H1 (cell line): ENCODE data around the gene YIF1B. TPM values are rescaled to one million over a fixed set of nuclear protein-coding genes. Genes with fewer than 3 reads are reported as not detected.

ENCODE experiments used
- ATF2 ChIP-seq: IDR thresholded peaks from 2 replicates; pipeline ENCODE4 v1.6.1; 2012; ENCODE audit warnings: low read length, inconsistent platforms
- CBX8 ChIP-seq: fragments of 300-800, 300-1000 bp; sonication (generic); IDR thresholded peaks from 2 replicates; pipeline ENCODE4 v1.7.1; 2016; ENCODE audit warnings: low read depth, low read length, borderline replicate concordance
- CHD7 ChIP-seq: fragments of 300-600 bp; sonication (generic); IDR thresholded peaks from 2 replicates; pipeline ENCODE4 v1.7.1; 2012; ENCODE audit warnings: low read length, moderate library complexity, mild to moderate bottlenecking, inconsistent platforms; ENCODE audit not compliant: insufficient replicate concordance
- EGR1 ChIP-seq: IDR thresholded peaks from 2 replicates; pipeline ENCODE4 v1.6.1; 2011; ENCODE audit warnings: low read depth, low read length, borderline replicate concordance
- EP300 ChIP-seq, 2 experiments: IDR thresholded peaks; 1 replicate in 1 of 2; 2 replicates in 1 of 2; pipeline ENCODE4 v1.6.1; 2011 to 2012; ENCODE audit warnings: low read depth in 2 of 2, low read length in 2 of 2, mild to moderate bottlenecking in 2 of 2, borderline replicate concordance in 1 of 2, inconsistent platforms in 1 of 2, moderate library complexity in 1 of 2
- KDM5A ChIP-seq: fragments of 200-600 bp; IDR thresholded peaks from 2 replicates; pipeline ENCODE4 v1.7.1; 2012; ENCODE audit warnings: mild to moderate bottlenecking, low read length, inconsistent platforms, mixed read lengths
- SIN3A ChIP-seq, 2 experiments: IDR thresholded peaks in 1 of 2; conservative IDR thresholded peaks in 1 of 2; 2 replicates each; pipeline ENCODE4 v1.6.1; 2011 to 2012; ENCODE audit warnings: low read length in 2 of 2, improper control_type of control experiment in 1 of 2, low read depth in 1 of 2, mild to moderate bottlenecking in 1 of 2
- SP1 ChIP-seq: IDR thresholded peaks from 2 replicates; pipeline ENCODE4 v1.6.1; 2011; ENCODE audit warnings: low read depth, low read length
- SP4 ChIP-seq: IDR thresholded peaks from 2 replicates; pipeline ENCODE4 v1.6.1; 2012; ENCODE audit warnings: low read length, inconsistent platforms
- SUZ12 ChIP-seq: fragments of 200-600 bp; sonication (generic); IDR thresholded peaks from 2 replicates; pipeline ENCODE4 v1.6.1; 2012; ENCODE audit warnings: mild to moderate bottlenecking, inconsistent platforms, low read length, moderate library complexity, mixed read lengths
- polyA plus RNA-seq, 7 experiments: library from polyadenylated mRNA; depleted of rRNA in 3 of 7; stranded (reverse) in 5 of 7; unstranded in 2 of 7; fragments of >200 nt in 5 of 7; fragments of 200-250 nt in 2 of 7; gene quantifications; 1 replicate in 5 of 7; 2 replicates in 1 of 7; 4 replicates in 1 of 7; pipeline versions ENCODE4 v1.2.1 to v1.2.3, GENCODE V29; 2011 to 2013; ENCODE audit warnings: missing spikeins in 2 of 7, mixed read lengths in 2 of 7
- total RNA-seq: library from RNA; stranded (reverse); fragmentation: NEBNext Ultra II Directional; extraction: Animal tissue kit (Norgen Biotek cat#: 25700); gene quantifications from 2 replicates; pipeline ENCODE4 v1.2.1, GENCODE V29; 2021

The YIF1B gene
- total and polyA plus RNA-seq, 2 of the 8 experiments (the other 6 are each of a cell fraction or from before 2014, with no cell fraction given): 89.6 to 305 TPM

DNA sequence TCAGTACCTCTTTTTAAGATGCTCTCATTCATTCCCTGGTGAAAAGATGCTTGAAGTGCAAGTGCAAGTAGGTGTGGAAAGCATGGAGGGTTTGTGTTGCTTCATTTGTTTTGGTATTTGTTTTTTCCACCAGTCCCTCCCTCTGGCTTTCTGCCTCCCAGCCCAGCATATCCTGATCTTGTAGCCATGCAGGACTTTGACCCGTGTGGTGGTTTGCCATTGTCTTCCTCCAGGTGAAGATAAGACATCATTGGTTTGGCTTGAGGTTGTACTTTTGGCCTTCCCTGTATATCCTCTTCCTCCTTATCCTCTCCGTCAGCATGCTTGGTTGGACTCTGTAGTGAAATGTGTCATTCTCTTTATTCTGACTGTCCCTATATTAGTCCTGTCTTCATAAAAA, 42.2 kb downstream of the YIF1B start (continued):
- TF ChIP-seq CHD7: no peak
- no peak for TF ChIP-seq EP300 (IDR thresholded peaks at IDR 0.05; ENCODE audit: borderline replicate concordance in 1 of 2, low read depth in 2 of 2, low read length in 2 of 2)
- no peak for TF ChIP-seq SP1
- TF ChIP-seq CBX8: no peak
- TF ChIP-seq ATF2: no peak
- TF ChIP-seq SIN3A (conservative IDR thresholded peaks at IDR 0.05 in 1 of 2, IDR thresholded peaks at IDR 0.05 in 1 of 2; ENCODE audit: low read depth in 1 of 2, low read length in 2 of 2): no peak
- no peak for TF ChIP-seq EGR1
- no peak for TF ChIP-seq SP4
- no peak for TF ChIP-seq KDM5A
- no peak for TF ChIP-seq SUZ12
